ENCODE results near the gene MOG. TPM values are rescaled to one million over a fixed set of nuclear protein-coding genes. Genes with fewer than 3 reads are reported as not detected.

The MOG gene
- total and polyA plus RNA-seq, 2 experiments from 2014 or later, result 0.55 to 2.5 TPM

- H2AFZ ChIP-seq, result peak overlapping the region; percentile 64; the same call in 1 of the 2 replicates
- H3K9me3 Mint-ChIP-seq, result no peaks in the 10 kb centered on the region
- no peaks in the 10 kb centered on the region for H3K27me3 ChIP-seq (ENCODE audit: insufficient read depth)
- no peak overlapping the region for H3K27ac Mint-ChIP-seq
- no peak overlapping the region for H3K4me2 ChIP-seq
- no peak overlapping the region for H3K27ac ChIP-seq (ENCODE audit: low read depth)
- H3K9me2 ChIP-seq (ENCODE audit: insufficient read depth), result no peaks in the 10 kb centered on the region
- ATAC-seq, result no peak
- no peak for TF ChIP-seq POLR2AphosphoS5 (IDR thresholded peaks at IDR 0.05; ENCODE audit: low read depth)
- no peak for TF ChIP-seq ZNF331 (CRISPR knock-in tag; IDR thresholded peaks at IDR 0.05; ENCODE audit: low read depth)
- TF ChIP-seq ETS1 (IDR thresholded peaks at IDR 0.05), result no peak
- no peak for TF ChIP-seq STAT1 (IDR thresholded peaks at IDR 0.05; ENCODE audit: unreplicated experiment)
- no peak for TF ChIP-seq CTCF (conservative IDR thresholded peaks at IDR 0.05; ENCODE audit: low read depth in 2 of 2)
- no peak for TF ChIP-seq REST (IDR thresholded peaks at IDR 0.05; ENCODE audit: unreplicated experiment)
- TF ChIP-seq NANOG (IDR thresholded peaks at IDR 0.05; ENCODE audit: borderline replicate concordance), result no peak
- no peak for TF ChIP-seq ZNF114 (CRISPR knock-in tag; IDR thresholded peaks at IDR 0.05)
- TF ChIP-seq ZNF462 (CRISPR knock-in tag; IDR thresholded peaks at IDR 0.05), result no peak
- TF ChIP-seq JUNB (IDR thresholded peaks at IDR 0.05; ENCODE audit: unreplicated experiment), result no peak
- no peak for TF ChIP-seq EZH2 (IDR thresholded peaks at IDR 0.05; ENCODE audit: low read depth, unreplicated experiment)
- no peak for TF ChIP-seq EZH2phosphoT487 (IDR thresholded peaks at IDR 0.05; ENCODE audit: unreplicated experiment)
- TF ChIP-seq CREB1 (CRISPR knock-in tag; IDR thresholded peaks at IDR 0.05; ENCODE audit: low read depth), result no peak
- no peak overlapping the region for H3K4me3 ChIP-seq
- H3K4me1 ChIP-seq (ENCODE audit: insufficient read depth), result peaks cover 14% of the 10 kb centered on the region
- no peaks in the 10 kb centered on the region for H4K20me1 ChIP-seq (replicated peaks; ENCODE audit: insufficient read depth)
- H3K4me1 Mint-ChIP-seq, result peaks cover 29% of the 10 kb centered on the region
- H3K4me3 Mint-ChIP-seq, result no peak overlapping the region
- no peaks in the 10 kb centered on the region for H3K27me3 Mint-ChIP-seq (ENCODE audit: insufficient read depth, low read depth, poor library complexity)
- H3K36me3 Mint-ChIP-seq (ENCODE audit: low read depth), result no peaks in the 10 kb centered on the region
- no peaks in the 10 kb centered on the region for H3F3A ChIP-seq (replicated peaks; ENCODE audit: low read depth)
- no peaks in the 10 kb centered on the region for H3K79me2 ChIP-seq (replicated peaks; ENCODE audit: insufficient read depth)
- no peaks in the 10 kb centered on the region for H3K36me3 ChIP-seq (ENCODE audit: insufficient read depth)
- no peak for DNase-seq (ENCODE audit: low spot score)
Observed at GRCh38 chr6:29655658-29656057, 1.2 kb upstream of the MOG start.
